Measurements from ENCODE around the gene CDSN. TPM values are rescaled to one million over a fixed set of nuclear protein-coding genes. Genes with fewer than 3 reads are reported as not detected.

The CDSN gene
- total RNA-seq, 2 experiments from 2014 or later, result not detected

DNA sequence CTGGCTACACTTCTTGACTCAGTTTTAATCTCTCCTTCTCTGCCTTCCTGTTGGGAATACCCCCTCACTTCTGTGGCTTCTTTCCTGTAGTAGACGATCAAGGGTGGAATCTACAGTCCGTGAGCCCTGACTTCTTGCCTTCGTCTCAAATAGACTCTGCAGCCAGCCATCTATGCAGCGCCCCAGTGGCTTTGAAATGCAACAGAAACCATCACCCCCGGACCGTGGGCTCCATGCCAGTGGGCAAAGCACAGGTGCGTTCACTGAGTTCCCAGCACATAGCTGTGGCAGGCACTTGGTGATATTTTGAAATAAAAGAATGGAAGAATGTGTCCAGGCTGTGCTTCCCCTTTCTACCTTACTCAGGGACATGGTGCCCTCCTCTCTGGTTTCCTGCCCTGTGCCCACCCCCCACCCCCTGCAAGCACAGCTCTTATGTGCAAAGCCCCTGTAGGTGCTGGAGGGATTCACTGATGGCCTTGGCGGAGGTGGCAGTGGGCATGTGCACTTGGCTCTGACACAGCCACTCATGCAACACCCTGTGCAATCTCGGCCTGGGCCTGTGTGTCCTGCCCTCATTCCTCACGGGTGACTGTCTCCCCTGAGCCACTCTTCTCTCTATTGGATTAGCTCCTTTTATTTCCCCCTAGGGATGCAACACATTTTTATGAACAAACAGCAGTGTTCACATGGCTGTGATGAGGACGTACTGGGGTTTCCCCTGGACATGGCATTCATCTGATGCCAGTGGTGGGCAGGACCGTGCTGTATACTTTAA, 5.5 kb upstream of the CDSN start:
- CTCF ChIA-PET, result interaction anchor here (0.6 to 1.8 kb wide), 6 partner anchors 10 to 233 kb away, joined by 3 to 10 read pairs (median 4); partner anchors contain the start of gene PSORS1C2
- Mint-ChIP-seq H3K27ac (no peak overlapping the region), H3K4me1 (ENCODE audit: low read depth) (peaks cover 5% of the 10 kb centered on the region), H3K27me3 (ENCODE audit: low read depth) (no peaks in the 10 kb centered on the region), H3K9me3 (no peaks in the 10 kb centered on the region), H3K4me3 (no peak overlapping the region), H3K36me3 (ENCODE audit: low read depth) (no peaks in the 10 kb centered on the region)
- DNase-seq, result no peak
- intact Hi-C loops (cut with micrococcal nuclease), result no loop called here

DNA sequence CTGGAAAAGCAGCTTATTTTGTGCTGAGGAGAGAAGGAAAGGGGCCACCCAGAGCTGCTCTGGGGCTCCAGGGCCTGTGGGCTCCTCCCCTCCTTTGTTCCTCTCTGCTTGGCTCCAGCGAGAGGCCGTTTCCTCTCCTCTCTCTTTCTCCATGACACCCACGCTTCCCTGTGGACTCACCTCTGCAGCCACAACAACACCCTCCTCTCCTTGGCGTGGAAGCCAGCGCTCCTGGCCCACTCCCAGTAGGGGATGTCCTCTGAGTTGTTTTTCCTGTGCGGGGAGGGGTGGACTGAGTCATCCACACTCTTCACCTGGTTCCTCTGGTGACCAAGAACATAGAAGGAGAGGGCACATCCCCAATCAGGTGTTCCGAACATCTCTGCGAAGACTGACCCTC, 4.9 kb upstream of the CDSN start:
- H3K27me3 Mint-ChIP-seq (ENCODE audit: low read depth), result no peaks in the 10 kb centered on the region
- intact Hi-C loops (cut with micrococcal nuclease), result no loop called here
- no peak for DNase-seq

DNA sequence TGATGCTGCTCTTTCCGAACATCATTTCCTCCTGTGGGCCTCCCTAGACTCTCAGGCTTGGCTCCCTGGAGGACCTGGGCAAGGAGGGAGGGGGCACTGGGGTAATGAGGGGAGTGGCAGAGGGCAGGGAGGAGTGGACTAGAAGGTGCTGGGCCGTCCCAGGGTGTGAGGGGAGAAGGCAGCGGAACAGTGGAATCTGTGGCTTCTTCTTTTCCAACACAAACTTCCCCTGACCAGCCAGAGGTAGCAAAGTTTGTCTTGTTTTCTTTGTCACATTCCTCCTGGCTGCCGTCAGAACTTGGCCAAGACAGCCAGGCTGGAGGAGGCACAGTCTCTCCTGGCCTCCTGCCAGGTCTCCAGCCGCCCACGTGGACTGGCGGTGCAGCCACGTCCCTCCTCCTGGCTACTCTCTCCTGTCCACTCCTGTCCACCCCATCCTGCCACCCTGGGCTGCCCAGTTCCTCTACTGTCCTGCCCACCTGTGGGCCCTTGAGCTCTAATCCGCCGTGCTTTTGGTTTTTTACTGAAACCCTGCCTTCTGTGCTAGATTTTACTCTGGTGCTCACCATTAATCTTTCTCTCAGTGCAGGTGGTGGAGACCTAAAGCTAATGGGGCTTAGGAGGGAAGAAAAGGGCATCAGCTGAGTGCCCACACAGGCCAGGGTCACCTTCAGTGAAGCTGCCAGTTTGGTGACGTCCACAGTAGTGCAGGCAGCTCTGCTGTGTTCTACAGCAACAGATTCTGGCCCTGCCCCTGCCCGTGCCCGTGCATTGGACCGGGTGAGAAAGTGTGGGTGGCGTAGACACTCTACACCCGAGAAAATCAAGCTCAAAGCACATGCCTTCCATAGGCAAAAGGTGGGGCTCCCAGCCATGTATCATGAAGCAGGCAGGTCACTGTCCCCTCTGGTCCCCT, 2.8 kb upstream of the CDSN start:
- DNase-seq, result no peak
- Mint-ChIP-seq H3K27ac (no peak overlapping the region), H3K36me3 (ENCODE audit: low read depth) (no peaks in the 10 kb centered on the region), H3K9me3 (no peaks in the 10 kb centered on the region), H3K27me3 (ENCODE audit: low read depth) (no peaks in the 10 kb centered on the region), H3K4me1 (ENCODE audit: low read depth) (peaks cover 3% of the 10 kb centered on the region), H3K4me3 (no peak overlapping the region)
- intact Hi-C loops (cut with micrococcal nuclease), result no loop called here
- CTCF ChIA-PET, result interaction anchor here (0.5 to 1.1 kb wide), 3 partner anchors 22 to 140 kb away, joined by 3 to 4 read pairs (median 3); no protein-coding TSS in a partner anchor

More for the DNA sequence above, 4.9 kb upstream of the CDSN start:
- no peak overlapping the region for H3K27ac Mint-ChIP-seq
- H3K4me1 Mint-ChIP-seq (ENCODE audit: low read depth), result peaks cover 5% of the 10 kb centered on the region
- no peaks in the 10 kb centered on the region for H3K36me3 Mint-ChIP-seq (ENCODE audit: low read depth)
- no peak overlapping the region for H3K4me3 Mint-ChIP-seq
- CTCF ChIA-PET, result interaction anchor here (0.7 to 1.8 kb wide), 5 partner anchors 9 to 256 kb away, joined by 3 to 10 read pairs (median 5); partner anchors contain the start of gene PSORS1C2
- no peaks in the 10 kb centered on the region for H3K9me3 Mint-ChIP-seq

DNA sequence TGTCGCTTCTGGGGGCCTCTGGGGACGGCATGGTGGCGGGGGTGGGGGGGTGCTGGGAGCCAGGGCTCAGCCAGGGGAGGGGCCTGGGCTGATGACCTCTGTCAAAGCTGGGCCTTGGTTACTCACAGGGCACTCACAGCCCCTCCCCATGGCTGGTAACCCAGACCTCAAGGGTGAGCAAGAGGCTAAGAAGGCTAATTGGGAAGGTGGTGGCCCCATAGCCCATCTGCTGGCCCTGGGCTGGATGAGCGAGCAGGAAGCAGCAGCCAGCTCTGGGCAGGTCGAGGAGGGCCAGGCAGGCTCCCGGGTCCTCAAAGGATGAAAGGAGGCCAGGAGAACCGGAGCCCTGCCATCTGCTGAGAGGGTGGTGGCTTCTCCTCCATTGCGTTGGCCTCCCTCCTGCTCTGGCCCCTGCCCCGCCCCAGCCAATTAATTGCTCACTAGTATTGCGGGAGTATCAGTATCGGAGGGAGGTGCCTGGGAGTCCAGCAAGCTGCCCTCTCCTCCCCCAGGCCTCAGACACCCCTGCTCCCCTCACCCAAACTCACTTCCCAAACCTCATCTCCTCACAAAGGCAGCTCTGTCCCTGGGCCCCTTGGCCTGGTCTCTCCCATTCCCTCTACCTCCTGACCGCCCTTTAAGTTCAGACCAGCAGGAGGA, 1.0 kb upstream of the CDSN start:
- H3K4me1 Mint-ChIP-seq (ENCODE audit: low read depth), result no peaks in the 10 kb centered on the region
- H3K27ac Mint-ChIP-seq, result no peak overlapping the region
- no peaks in the 10 kb centered on the region for H3K9me3 Mint-ChIP-seq
- intact Hi-C loops (cut with micrococcal nuclease), result no loop called here
- H3K27me3 Mint-ChIP-seq (ENCODE audit: low read depth), result no peaks in the 10 kb centered on the region
- H3K4me3 Mint-ChIP-seq, result no peak overlapping the region
- no peak for DNase-seq
- CTCF ChIA-PET, result interaction anchor here (1.0 kb wide), 1 partner anchor 75 kb away, joined by 3 read pairs; no protein-coding TSS in a partner anchor
- H3K36me3 Mint-ChIP-seq (ENCODE audit: low read depth), result no peaks in the 10 kb centered on the region

DNA sequence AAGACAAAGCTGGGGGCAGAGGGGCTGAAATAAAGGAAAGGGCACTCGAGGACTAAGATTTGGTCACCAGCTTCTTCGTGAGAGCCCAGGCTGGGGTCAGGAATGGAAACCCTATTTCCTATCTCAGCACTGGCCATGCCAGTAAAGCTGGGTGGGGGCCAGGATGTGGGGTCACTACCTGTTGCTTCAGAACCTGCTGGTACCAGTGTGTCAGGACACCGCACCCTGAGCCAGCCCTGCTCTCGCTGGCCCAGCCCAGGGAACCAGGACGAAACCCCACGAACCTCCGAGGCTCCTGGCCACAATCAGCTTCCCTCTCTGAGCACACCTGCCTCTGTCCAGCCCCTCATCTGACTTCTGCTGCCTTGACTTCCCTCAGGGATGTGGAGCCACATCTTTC, 2.1 kb downstream of the CDSN start:
- Mint-ChIP-seq H3K27me3 (ENCODE audit: low read depth) (no peaks in the 10 kb centered on the region), H3K4me3 (no peak overlapping the region), H3K4me1 (ENCODE audit: low read depth) (peaks cover 5% of the 10 kb centered on the region), H3K27ac (no peak overlapping the region), H3K36me3 (ENCODE audit: low read depth) (no peaks in the 10 kb centered on the region), H3K9me3 (no peaks in the 10 kb centered on the region)
- CTCF ChIA-PET, result interaction anchor here (1.2 to 1.7 kb wide), 2 partner anchors 9 to 11 kb away, joined by 4 read pairs; no protein-coding TSS in a partner anchor
- no peak for DNase-seq
- intact Hi-C loops (cut with micrococcal nuclease), result no loop called here

DNA sequence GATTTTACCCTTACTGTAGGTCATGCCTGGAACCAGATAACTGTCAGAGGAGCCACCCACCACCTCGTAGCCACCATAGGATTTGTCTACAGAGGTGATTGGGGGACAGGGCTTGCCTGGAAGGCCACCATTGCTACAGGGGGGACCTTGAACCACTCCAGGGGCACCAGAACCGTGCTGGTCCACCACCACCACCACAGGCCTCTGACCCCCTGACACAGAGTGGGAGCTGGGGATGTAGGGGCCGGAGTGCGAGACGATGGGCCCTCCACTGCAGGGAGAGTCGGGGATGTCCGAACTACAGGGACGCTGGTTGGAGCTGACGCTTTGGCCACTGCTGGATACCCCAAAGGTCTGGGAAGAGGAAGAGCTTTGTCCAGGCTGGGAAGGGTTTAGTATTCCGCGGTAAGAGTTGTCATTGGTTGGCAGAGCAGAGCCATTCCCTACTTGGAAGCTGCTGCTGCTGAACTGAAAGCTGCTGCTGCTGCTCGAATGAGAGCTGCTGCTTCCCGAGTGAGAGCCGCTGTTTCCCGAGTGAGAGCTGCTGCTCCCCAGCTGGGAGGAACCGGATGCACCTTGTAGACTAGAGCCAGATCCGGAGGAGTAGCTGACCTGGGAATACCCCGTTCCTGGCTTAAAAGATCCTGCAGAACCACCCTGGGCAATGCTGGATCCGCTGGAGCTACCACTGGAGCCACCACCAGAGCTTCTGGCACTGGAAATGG, 3.4 kb downstream of the CDSN start:
- intact Hi-C loops (cut with micrococcal nuclease), result no loop called here
- H3K27me3 Mint-ChIP-seq (ENCODE audit: low read depth), result no peaks in the 10 kb centered on the region
- DNase-seq, result no peak
- CTCF ChIA-PET, result interaction anchor here (1.9 to 2.3 kb wide), 4 partner anchors 8 to 30 kb away, joined by 7 to 10 read pairs (median 8); no protein-coding TSS in a partner anchor
- no peak overlapping the region for H3K27ac Mint-ChIP-seq
- no peak overlapping the region for H3K4me3 Mint-ChIP-seq
- H3K36me3 Mint-ChIP-seq (ENCODE audit: low read depth), result no peaks in the 10 kb centered on the region
- no peaks in the 10 kb centered on the region for H3K9me3 Mint-ChIP-seq
- peaks cover 5% of the 10 kb centered on the region for H3K4me1 Mint-ChIP-seq (ENCODE audit: low read depth)

DNA sequence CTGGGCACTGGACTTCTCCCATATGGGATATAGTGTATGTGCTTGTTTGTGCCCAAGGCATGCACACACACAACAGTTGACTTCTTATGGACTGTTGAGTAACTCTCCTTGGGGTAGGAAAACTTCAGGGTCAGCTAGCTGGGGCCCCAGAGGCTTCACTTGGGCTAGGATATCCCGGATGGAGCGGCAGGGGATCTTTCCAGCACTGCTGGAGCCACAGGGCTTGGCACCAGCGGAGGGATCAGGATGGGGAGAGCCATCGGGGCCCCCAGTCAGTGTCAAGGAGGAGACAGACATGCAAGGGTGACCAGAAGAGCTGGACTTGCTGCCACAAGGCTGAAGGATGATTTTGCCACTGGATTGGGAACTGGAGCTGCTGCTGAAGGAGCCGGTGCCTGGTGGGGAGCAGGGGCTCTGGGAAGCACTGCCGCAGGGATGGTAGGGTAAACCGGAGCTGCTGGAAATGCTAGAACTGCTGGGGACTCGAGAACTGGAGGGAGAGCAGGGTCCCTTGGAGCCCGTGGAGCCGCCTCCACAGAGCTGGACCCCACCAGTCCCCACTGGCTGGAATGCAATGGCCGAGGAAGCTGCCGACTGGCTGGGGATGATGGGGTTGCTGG, 4.2 kb downstream of the CDSN start:
- Mint-ChIP-seq H3K36me3 (ENCODE audit: low read depth) (no peaks in the 10 kb centered on the region), H3K9me3 (no peaks in the 10 kb centered on the region), H3K4me1 (ENCODE audit: low read depth) (peaks cover 5% of the 10 kb centered on the region), H3K4me3 (no peak overlapping the region), H3K27me3 (ENCODE audit: low read depth) (no peaks in the 10 kb centered on the region), H3K27ac (no peak overlapping the region)
- CTCF ChIA-PET, result interaction anchor here (0.6 to 2.3 kb wide), 5 partner anchors 9 to 29 kb away, joined by 3 to 10 read pairs (median 8); no protein-coding TSS in a partner anchor
- DNase-seq, result no peak
- intact Hi-C loops (cut with micrococcal nuclease), result loop anchor here (1.0 kb wide), 1 partner anchor 29 kb away; no protein-coding TSS in a partner anchor

DNA sequence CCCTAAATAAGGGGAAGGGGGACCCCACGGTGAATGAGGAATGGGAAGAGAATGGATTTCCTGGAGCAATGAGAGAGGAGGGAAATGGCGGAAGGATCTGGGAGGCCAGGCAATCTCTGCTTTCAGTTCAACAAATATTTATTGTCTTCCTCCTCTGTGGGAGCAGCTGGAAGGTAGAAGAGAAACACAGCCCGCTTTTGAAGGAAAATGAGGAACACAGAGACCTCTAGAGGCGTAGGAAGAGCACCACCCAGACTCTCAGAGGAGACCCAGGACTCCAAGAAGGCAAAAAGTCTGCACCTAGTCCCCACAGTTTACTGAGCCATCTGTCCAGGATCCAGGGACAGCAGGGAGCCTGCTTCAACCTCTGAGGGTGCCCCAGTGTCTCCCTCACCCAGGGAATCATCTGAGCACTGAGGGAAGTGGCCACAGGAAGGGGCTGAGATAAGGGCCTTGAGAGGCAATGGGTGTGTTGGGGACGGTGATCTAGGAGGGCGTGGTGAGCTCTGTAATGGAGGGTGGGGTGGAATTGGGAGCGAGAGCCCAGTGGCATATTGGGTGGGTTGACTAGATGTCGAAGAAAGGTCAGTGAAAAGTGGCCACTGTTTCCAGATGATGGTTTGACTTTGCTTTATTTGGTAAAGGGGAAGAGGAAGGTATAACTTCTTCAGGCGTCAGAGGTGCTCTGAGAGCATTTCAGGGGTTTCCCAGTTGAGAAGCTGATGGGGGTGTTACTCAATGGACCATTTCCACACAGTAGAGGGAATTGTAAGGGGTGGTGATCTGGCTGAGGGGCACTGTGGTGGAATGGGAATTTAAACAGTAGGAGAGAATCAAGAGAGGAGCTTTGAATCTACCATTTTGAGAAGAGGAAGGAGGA, 5.0 kb downstream of the CDSN start:
- Mint-ChIP-seq H3K9me3 (no peaks in the 10 kb centered on the region), H3K4me3 (no peak overlapping the region), H3K36me3 (ENCODE audit: low read depth) (no peaks in the 10 kb centered on the region), H3K27ac (no peak overlapping the region), H3K27me3 (ENCODE audit: low read depth) (no peaks in the 10 kb centered on the region), H3K4me1 (ENCODE audit: low read depth) (peaks cover 5% of the 10 kb centered on the region)
- CTCF ChIA-PET, result interaction anchor here (1.5 to 2.3 kb wide), 6 partner anchors 10 to 28 kb away, joined by 3 to 10 read pairs (median 8); no protein-coding TSS in a partner anchor
- no peak for DNase-seq
- intact Hi-C loops (cut with micrococcal nuclease), result loop anchor here (1.0 kb wide), 1 partner anchor 28 kb away; no protein-coding TSS in a partner anchor

DNA sequence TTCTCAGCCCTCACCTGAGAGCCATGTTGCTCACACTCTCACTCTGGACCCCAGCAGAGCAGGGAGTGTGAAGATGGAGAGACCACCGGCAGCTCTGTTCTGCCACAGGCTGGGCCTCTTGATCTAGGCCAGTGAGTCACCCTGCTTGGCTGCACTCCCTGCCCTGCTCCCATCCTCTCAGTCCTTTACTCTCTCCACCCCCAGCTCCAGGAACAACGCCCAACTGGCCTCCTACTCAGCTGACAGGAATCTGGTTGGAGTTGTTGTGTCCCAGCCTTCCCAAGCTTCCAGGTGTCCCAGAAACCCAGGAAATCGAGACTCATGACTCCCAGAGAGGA, 5.7 kb downstream of the CDSN start, which contains the start of gene PSORS1C1:
Gene PSORS1C1, plus strand, starts transcription at position 260 of the 338 bp plus-strand sequence. CDS start 14,833 bp downstream, outside the sequence.
- DNase-seq, result no peak
- H3K9me3 Mint-ChIP-seq, result no peaks in the 10 kb centered on the region
- H3K27ac Mint-ChIP-seq, result no peak within 1 kb of the TSS
- CTCF ChIA-PET, result interaction anchor here (1.5 to 2.3 kb wide), 3 partner anchors 13 to 22 kb away, joined by 3 to 8 read pairs (median 4); no protein-coding TSS in a partner anchor
- intact Hi-C loops (cut with micrococcal nuclease), result no loop called here
- H3K4me1 Mint-ChIP-seq (ENCODE audit: low read depth), result peaks cover 5% of the 10 kb centered on the region
- H3K36me3 Mint-ChIP-seq (ENCODE audit: low read depth), result no peaks in the 10 kb centered on the region
- H3K4me3 Mint-ChIP-seq, result no peak within 1 kb of the TSS
- no peaks in the 10 kb centered on the region for H3K27me3 Mint-ChIP-seq (ENCODE audit: low read depth)

DNA sequence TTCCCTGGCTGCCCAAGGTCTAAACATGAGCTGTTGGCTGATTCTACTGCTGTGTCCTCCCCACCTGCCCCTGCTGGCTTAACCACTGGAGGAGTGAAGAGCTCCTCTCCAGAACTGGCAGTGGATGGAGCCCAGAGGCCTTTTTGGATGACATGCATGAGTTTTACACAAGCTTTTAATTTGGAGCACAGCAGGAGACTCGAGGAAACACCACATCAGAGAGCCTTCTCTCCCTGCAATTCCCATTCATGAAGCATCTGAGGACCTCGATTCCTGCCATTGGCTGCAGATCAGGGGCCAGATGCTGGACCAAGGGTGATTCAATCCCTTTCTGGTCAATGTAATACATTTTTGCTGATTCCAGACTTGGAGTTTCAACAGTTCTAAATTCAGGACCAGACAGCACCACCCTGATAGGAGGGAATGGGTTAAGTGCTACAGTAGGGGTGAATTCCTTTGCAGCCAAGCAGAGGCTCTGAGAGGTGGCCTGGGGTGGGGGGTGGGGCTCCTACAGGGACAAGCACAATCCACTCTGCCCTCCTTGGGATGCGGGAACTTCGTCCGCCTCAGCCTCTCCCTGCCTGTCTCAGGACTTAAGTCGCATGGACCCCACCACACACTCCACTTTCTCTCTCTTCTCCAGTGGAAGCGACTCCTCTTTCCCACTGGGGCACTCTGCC, 6.2 kb downstream of the CDSN start:
- no peak overlapping the region for H3K4me3 Mint-ChIP-seq
- H3K27me3 Mint-ChIP-seq (ENCODE audit: low read depth), result no peaks in the 10 kb centered on the region
- DNase-seq, result no peak
- CTCF ChIA-PET, result interaction anchor here (1.5 kb wide), 2 partner anchors 13 to 23 kb away, joined by 3 to 4 read pairs; no protein-coding TSS in a partner anchor
- peaks cover 5% of the 10 kb centered on the region for H3K4me1 Mint-ChIP-seq (ENCODE audit: low read depth)
- no peaks in the 10 kb centered on the region for H3K36me3 Mint-ChIP-seq (ENCODE audit: low read depth)
- no peaks in the 10 kb centered on the region for H3K9me3 Mint-ChIP-seq
- intact Hi-C loops (cut with micrococcal nuclease), result no loop called here
- H3K27ac Mint-ChIP-seq, result no peak overlapping the region
